Common myeloid progenitor, CD34-positive (primary cell): Measurements from ENCODE around the gene RTL3.

Experiments used
- CTCF ChIA-PET: fragments of 350-600 bp; sonication (Branson Sonifier 250); formaldehyde crosslinking; loops from one replicate; lab custom pipeline; 2021; ENCODE audit warnings: antibody characterized with exemption; lab: Charles Lee
- POLR2A ChIA-PET: fragments of 350-600 bp; sonication (Branson Sonifier 250); formaldehyde crosslinking; loops from one replicate; lab custom pipeline; 2021; ENCODE audit warnings: antibody characterized with exemption; lab: Charles Lee
- DNase-seq, 3 donors: peaks; one replicate each; pipeline versions ENCODE4 v3.0.0 to v3.0.0-alpha.2; 2013
- H3K27ac ChIP-seq, 2 experiments: 1 replicate in 1 of 2; 2 replicates in 1 of 2; pipeline ENCODE4 v1.7.0; 2013; ENCODE audit warnings: inconsistent platforms in 2 of 2, low read length in 2 of 2, mild to moderate bottlenecking in 2 of 2, low read depth in 1 of 2, moderate library complexity in 1 of 2; ENCODE audit not compliant: severe bottlenecking in 2 of 2, insufficient read depth in 1 of 2, poor library complexity in 1 of 2
- H3K27me3 ChIP-seq, 5 experiments: replicated peaks in 2 of 5; 1 replicate in 3 of 5; 2 replicates in 2 of 5; pipeline versions ENCODE4 v1.6.1 to v1.7.0; 2013; ENCODE audit warnings: low read length in 4 of 5, mild to moderate bottlenecking in 2 of 5, moderate library complexity in 2 of 5, inconsistent platforms in 1 of 5; ENCODE audit not compliant: insufficient read depth in 5 of 5, control insufficient read depth in 4 of 5
- H3K36me3 ChIP-seq, 4 experiments: 1 replicate in 2 of 4; 2 replicates in 2 of 4; pipeline versions ENCODE4 v1.6.1 to v1.7.0; 2013; ENCODE audit warnings: low read length in 3 of 4, control low read depth in 1 of 4, mild to moderate bottlenecking in 1 of 4; ENCODE audit not compliant: control insufficient read depth in 4 of 4, insufficient read depth in 4 of 4
- H3K4me1 ChIP-seq, 4 experiments: 1 replicate in 3 of 4; 2 replicates in 1 of 4; pipeline versions ENCODE4 v1.6.1 to v1.7.1; 2013; ENCODE audit warnings: low read length in 3 of 4, mild to moderate bottlenecking in 3 of 4, control low read depth in 1 of 4, inconsistent platforms in 1 of 4, moderate library complexity in 1 of 4; ENCODE audit not compliant: control insufficient read depth in 4 of 4, insufficient read depth in 4 of 4; ENCODE audit errors: control extremely low read depth in 1 of 4
- H3K4me3 ChIP-seq, 7 experiments: 1 replicate in 4 of 7; 2 replicates in 3 of 7; pipeline versions ENCODE4 v1.5.1 to v1.7.0; 2013; ENCODE audit warnings: mild to moderate bottlenecking in 7 of 7, low read length in 6 of 7, moderate library complexity in 6 of 7, inconsistent platforms in 2 of 7, low read depth in 2 of 7, control low read depth in 1 of 7; ENCODE audit not compliant: insufficient read depth in 4 of 7, control insufficient read depth in 1 of 7; ENCODE audit errors: extremely low read depth in 1 of 7
- H3K9me3 ChIP-seq, 5 experiments: 1 replicate in 4 of 5; 2 replicates in 1 of 5; pipeline versions ENCODE4 v1.6.1 to v1.7.1; 2013; ENCODE audit warnings: low read length in 4 of 5, mild to moderate bottlenecking in 2 of 5, inconsistent platforms in 1 of 5, low read depth in 1 of 5, moderate library complexity in 1 of 5; ENCODE audit not compliant: control insufficient read depth in 4 of 5, insufficient read depth in 2 of 5; ENCODE audit errors: control extremely low read depth in 1 of 5
- WGBS: methylation state at CpG from one replicate; pipeline ENCODE4 v1.1.5; 2013; ENCODE audit not compliant: insufficient coverage; 5-methylcytosine and 5-hydroxymethylcytosine counted together

Gene RTL3

GRCh38 chrX:78673246-78673645, 14.1 kb upstream of the RTL3 start:
- Histone ChIP-seq H3K9me3 (peaks cover 0 to 2% (median 0%) of the 10 kb centered on the region in 5 experiments), H3K36me3 (no peaks in the 10 kb centered on the region), H3K27ac (no peak overlapping the region), H3K4me1 (no peaks in the 10 kb centered on the region), H3K4me3 (no peak overlapping the region), H3K27me3 (no peaks in the 10 kb centered on the region)
- DNase-seq = no peak
- POLR2A ChIA-PET = no interaction called here
- CTCF ChIA-PET = no interaction called here

DNA sequence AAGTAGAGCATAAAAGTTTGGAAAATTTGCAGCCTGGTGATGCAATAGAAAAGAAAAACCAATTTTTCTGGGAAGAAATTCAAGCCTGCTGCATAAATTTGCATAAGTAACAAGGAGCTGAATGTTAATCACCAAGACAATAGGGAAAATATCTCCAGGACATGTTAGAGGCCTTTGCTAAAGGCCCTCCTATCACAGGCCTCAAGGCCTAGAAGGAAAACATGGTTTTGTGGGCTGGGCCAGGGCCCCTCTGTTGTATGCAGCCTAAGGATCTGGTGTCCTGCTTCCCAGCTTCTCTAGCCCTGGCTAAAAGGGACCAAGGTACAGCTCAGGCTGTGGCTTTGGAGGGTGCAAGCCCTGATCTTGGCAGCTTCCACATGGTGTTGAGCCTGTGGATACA, 6.2 kb upstream of the RTL3 start:
- DNase-seq = no peak
- no peaks in the 10 kb centered on the region for H3K36me3 ChIP-seq
- H3K4me3 ChIP-seq = no peak overlapping the region
- ChIA-PET CTCF (no interaction called here), POLR2A (no interaction called here)
- no peak overlapping the region for H3K27ac ChIP-seq
- peaks cover 0 to 2% (median under 1%) of the 10 kb centered on the region in 4 experiments for H3K4me1 ChIP-seq
- H3K27me3 ChIP-seq = peaks cover 0 to 4% (median 0%) of the 10 kb centered on the region in 5 experiments
- H3K9me3 ChIP-seq = no peaks in the 10 kb centered on the region

GRCh38 chrX:78661836-78662235, 2.7 kb upstream of the RTL3 start:
- Histone ChIP-seq H3K4me3 (no peak overlapping the region), H3K36me3 (no peaks in the 10 kb centered on the region), H3K4me1 (peaks cover 0 to 25% (median 10%) of the 10 kb centered on the region in 4 experiments), H3K9me3 (no peaks in the 10 kb centered on the region), H3K27ac (no peak overlapping the region), H3K27me3 (peaks cover 0 to 4% (median 0%) of the 10 kb centered on the region in 5 experiments)
- ChIA-PET POLR2A (interaction anchor here (0.6 kb wide), 1 partner anchor 544 kb away, joined by 3 read pairs; no protein-coding TSS in a partner anchor), CTCF (no interaction called here)
- DNase-seq = no peak
- WGBS = 90% methylated on average over 2 of the region's 3 CpGs

DNA sequence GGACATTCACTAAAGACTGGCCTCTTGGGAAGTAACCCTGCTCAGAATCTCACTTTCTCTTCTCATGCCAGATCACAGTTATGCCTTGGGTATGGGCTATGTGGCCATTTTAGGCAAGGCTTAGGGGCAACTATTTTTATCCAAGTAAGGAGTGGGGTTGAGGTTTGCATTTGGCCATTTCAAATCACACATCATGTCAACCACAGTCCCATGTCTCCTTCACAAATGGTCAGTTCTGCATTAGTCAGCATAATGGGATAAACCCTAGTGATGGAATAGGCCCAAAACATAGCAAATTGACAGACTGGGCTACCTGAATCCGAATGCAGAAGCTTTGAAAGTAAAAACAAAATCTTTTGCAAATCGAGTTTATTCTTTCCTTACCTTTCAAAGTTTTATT, 827 bp upstream of the RTL3 start:
- no peak overlapping the region for H3K27ac ChIP-seq
- H3K36me3 ChIP-seq = no peaks in the 10 kb centered on the region
- H3K9me3 ChIP-seq = no peaks in the 10 kb centered on the region
- WGBS = 80% methylated on average over 1 of the region's 2 CpGs
- peaks cover 0 to 29% (median 10%) of the 10 kb centered on the region in 4 experiments for H3K4me1 ChIP-seq
- CTCF ChIA-PET = no interaction called here
- no peak overlapping the region for H3K4me3 ChIP-seq
- POLR2A ChIA-PET = no interaction called here
- H3K27me3 ChIP-seq = peaks cover 0 to 4% (median 0%) of the 10 kb centered on the region in 5 experiments
- DNase-seq = no peak

DNA sequence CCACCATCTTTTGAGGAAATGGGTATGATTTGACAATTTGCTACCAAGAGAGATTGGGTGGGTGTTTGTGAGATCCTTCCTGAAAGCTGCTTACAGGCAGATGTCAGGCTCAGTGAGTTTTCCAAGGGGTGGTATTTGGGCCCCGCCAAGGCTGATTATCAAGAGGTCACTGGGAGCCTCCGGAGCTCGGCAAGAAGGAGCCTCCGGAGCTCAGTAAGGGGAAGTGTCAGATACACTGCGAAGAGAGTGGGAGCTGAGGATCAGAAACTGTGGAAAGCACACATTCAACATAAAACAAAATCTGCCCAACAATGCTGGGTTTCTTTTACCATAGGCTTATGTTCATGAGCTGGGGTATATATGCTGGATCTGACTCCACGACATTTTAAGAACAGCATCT, 714 bp downstream of the RTL3 start:
- H3K4me1 ChIP-seq = peaks cover 6 to 33% (median 18%) of the 10 kb centered on the region in 4 experiments
- no peak overlapping the region for H3K27ac ChIP-seq
- POLR2A ChIA-PET = no interaction called here
- no peak overlapping the region for H3K4me3 ChIP-seq
- no peaks in the 10 kb centered on the region for H3K36me3 ChIP-seq
- CTCF ChIA-PET = no interaction called here
- peak in 2 of 3 donors; percentile 10 to 22 for DNase-seq
- WGBS = no CpG with 5 or more reads among the region's 6 CpGs
- no peaks in the 10 kb centered on the region for H3K9me3 ChIP-seq
- peaks cover 0 to 4% (median 0%) of the 10 kb centered on the region in 5 experiments for H3K27me3 ChIP-seq

DNA sequence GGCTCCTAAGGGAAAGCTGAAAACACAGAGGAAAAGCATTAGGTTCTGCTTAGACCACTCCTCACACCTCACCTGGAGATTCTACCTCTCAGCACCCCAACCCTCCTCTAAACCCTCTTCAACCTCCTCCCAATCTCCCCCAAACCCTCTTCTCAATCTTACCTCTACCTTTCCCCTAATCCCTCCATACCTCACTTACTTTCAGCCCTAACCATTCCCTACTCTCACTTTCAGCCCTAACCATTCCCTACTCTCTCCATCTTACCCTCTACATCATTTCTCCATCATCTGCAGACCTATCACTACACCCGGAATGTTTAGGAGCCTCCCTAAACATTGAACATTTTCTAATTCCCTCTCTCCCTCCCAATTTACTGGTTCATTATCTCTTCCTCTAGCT, 3.5 kb downstream of the RTL3 start:
- CTCF ChIA-PET = no interaction called here
- Histone ChIP-seq H3K27ac (no peak overlapping the region), H3K9me3 (no peaks in the 10 kb centered on the region), H3K36me3 (no peaks in the 10 kb centered on the region), H3K4me1 (peaks cover 11 to 59% (median 35%) of the 10 kb centered on the region in 4 experiments), H3K27me3 (no peaks in the 10 kb centered on the region), H3K4me3 (no peak overlapping the region)
- DNase-seq = no peak
- POLR2A ChIA-PET = no interaction called here
- 63% methylated on average over 1 of the region's 1 CpG for WGBS

GRCh38 chrX:78653118-78653822, 5.9 kb downstream of the RTL3 start:
- 67% methylated on average over 1 of the region's 3 CpGs for WGBS
- H3K4me3 ChIP-seq = peak overlapping the region in 4 of 7 experiments; percentile 6 to 47 (median 18)
- H3K36me3 ChIP-seq = no peaks in the 10 kb centered on the region
- POLR2A ChIA-PET = interaction anchor here (0.7 kb wide), 1 partner anchor 77 kb away, joined by 3 read pairs; no protein-coding TSS in a partner anchor
- peak overlapping the region in 1 of 2 experiments; percentile 34 for H3K27ac ChIP-seq
- peak; percentile 58 to 91 (median 86) for DNase-seq
- peaks cover 21 to 52% (median 34%) of the 10 kb centered on the region in 4 experiments for H3K4me1 ChIP-seq
- no peaks in the 10 kb centered on the region for H3K9me3 ChIP-seq
- CTCF ChIA-PET = interaction anchor here (1.2 kb wide), 1 partner anchor 608 kb away, joined by 3 read pairs; no protein-coding TSS in a partner anchor
- no peaks in the 10 kb centered on the region for H3K27me3 ChIP-seq
